Muscle of back (tissue), 13 donors: ENCODE data around the gene PLAGL2. TPM values are rescaled to one million over a fixed set of nuclear protein-coding genes. Genes with fewer than 3 reads are reported as not detected.
"Not testable (repeated sequence)": the region's sequence is repeated elsewhere in the genome, so short reads cannot be mapped to it uniquely, and the experiment has no call there.

Experiments used
- DNase-seq, 3 donors: peaks; one replicate each; pipeline versions ENCODE4 v3.0.0 to v3.0.0-alpha.2; 2013
- long read RNA-seq, 9 donors: transcript quantifications; one replicate each; lab custom pipeline, GENCODE V29; 2026
- polyA plus RNA-seq, 10 donors: library from polyadenylated mRNA; unstranded; fragments of 120-200 nt; gene quantifications; one replicate each; pipeline ENCODE4 v1.2.1, GENCODE V29; 2013; ENCODE audit not compliant: insufficient read length in 10 of 10

PLAGL2 gene, protein sequence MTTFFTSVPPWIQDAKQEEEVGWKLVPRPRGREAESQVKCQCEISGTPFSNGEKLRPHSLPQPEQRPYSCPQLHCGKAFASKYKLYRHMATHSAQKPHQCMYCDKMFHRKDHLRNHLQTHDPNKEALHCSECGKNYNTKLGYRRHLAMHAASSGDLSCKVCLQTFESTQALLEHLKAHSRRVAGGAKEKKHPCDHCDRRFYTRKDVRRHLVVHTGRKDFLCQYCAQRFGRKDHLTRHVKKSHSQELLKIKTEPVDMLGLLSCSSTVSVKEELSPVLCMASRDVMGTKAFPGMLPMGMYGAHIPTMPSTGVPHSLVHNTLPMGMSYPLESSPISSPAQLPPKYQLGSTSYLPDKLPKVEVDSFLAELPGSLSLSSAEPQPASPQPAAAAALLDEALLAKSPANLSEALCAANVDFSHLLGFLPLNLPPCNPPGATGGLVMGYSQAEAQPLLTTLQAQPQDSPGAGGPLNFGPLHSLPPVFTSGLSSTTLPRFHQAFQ
- 10 to 100 TPM; 10.6 to 15.5 (median 12.4) TPM for polyA plus RNA-seq
- long read RNA-seq, donor 1, full-length matches to known transcripts = 1 of 1 reads
- long read RNA-seq, donor 1, partial matches to known transcripts = 0 of 1 reads
- long read RNA-seq, donor 1, other reads (novel, unspliced or antisense) = 0 of 1 reads
- long read RNA-seq, donor 2 = 0 reads
- long read RNA-seq, donor 3 = 0 reads
- long read RNA-seq, donor 4 = 0 reads
- long read RNA-seq, donor 5, full-length matches to known transcripts = 1 of 1 reads
- long read RNA-seq, donor 5, partial matches to known transcripts = 0 of 1 reads
- long read RNA-seq, donor 5, other reads (novel, unspliced or antisense) = 0 of 1 reads
- long read RNA-seq, donor 6, full-length matches to known transcripts = 1 of 1 reads
- long read RNA-seq, donor 6, partial matches to known transcripts = 0 of 1 reads
- long read RNA-seq, donor 6, other reads (novel, unspliced or antisense) = 0 of 1 reads
- long read RNA-seq, donor 7, full-length matches to known transcripts = 2 of 7 reads
- long read RNA-seq, donor 7, partial matches to known transcripts = 0 of 7 reads
- long read RNA-seq, donor 7, other reads (novel, unspliced or antisense) = 5 of 7 reads
- long read RNA-seq, donor 8 = 0 reads
- long read RNA-seq, donor 9, full-length matches to known transcripts = 1 of 1 reads
- long read RNA-seq, donor 9, partial matches to known transcripts = 0 of 1 reads
- long read RNA-seq, donor 9, other reads (novel, unspliced or antisense) = 0 of 1 reads

DNA sequence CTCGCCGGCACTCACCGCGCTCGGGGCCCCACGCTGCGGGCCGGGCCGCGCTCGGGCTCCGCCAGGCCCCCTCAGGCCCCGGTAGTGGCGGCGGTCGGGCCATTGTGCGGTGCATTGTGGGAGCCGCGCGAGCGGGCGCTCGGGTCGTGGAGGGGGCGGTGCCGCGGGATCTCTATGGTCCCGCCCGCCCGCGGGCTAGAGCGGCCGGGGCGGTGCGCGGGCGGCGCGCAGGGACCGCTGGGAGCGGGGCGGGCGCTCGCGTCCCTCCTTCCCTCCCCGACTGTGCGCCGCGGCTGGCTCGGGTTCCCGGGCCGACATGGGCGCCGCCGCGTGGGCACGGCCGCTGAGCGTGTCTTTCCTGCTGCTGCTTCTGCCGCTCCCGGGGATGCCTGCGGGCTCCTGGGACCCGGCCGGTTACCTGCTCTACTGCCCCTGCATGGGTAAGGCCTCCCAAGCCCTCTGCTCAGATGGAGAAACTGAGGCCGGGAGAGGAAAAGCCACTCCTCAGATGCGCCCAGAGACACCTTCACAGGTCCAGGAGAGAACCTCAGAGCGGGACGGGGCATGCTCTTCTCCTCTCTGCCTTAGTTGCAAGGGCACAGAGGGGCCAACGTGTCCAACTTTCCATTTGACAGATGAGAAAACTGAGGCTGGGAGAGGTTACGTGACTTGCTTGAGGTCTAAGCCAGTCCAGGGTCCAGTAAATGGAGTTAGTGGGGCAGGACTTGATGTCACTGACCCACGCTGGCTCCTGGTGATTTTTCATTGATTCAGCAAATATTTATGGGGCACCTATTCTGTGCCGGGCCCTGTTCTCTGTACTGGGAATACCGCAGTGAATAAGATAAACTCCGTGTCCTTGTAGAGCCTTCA is at the start of gene PLAGL2, which contains the start of gene POFUT1:
Gene PLAGL2, minus strand, starts transcription at position 118 of the 873 bp plus-strand sequence. CDS start 5,565 bp downstream, outside the sequence.
Gene POFUT1, plus strand, starts transcription at position 255 of the 873 bp plus-strand sequence. Its CDS starts 62 bp downstream, at position 317.
- DNase-seq = peak; percentile 90 to 95 (median 93)

DNA sequence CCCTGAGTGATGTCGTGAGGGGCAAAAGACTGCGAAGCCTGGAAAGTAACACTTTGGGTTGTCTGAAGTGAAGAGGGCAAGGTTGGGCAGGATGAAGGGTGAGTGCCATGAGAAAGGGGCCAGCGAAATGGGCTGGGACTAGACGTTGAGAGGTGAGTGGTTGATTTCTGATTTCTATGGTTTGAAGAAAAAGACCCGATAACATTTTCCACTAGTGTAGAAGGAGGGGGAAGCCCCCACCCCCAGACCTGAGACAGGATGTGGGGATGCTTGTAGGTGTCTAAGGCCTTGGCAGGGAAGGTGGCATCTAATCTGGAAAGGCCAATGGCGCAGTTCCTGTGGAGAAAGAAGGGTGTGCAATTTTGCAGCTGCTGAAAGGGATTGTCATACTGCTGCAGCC is 44.6 kb upstream of the PLAGL2 start:
- DNase-seq = no peak

DNA sequence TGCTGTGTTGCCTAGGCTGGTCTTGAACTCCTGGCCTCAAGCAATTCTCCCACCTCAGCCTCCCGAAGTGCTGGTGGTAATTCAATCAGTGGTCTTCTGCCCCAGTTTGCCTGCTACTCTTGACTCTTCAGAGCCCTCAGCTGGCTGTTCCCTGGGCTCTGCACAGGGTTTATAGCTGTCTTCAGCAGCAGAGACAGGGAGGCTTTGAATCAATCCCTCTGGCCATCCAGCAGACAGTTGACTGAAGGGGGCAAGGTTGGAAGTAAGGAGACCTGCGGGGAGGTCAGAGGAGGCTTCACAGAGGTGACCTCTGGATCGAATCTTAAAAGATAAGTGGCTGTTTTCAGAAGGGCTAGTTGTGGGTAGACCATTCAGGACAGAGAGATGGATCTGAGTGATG is 43.9 kb upstream of the PLAGL2 start:
- DNase-seq = no peak

DNA sequence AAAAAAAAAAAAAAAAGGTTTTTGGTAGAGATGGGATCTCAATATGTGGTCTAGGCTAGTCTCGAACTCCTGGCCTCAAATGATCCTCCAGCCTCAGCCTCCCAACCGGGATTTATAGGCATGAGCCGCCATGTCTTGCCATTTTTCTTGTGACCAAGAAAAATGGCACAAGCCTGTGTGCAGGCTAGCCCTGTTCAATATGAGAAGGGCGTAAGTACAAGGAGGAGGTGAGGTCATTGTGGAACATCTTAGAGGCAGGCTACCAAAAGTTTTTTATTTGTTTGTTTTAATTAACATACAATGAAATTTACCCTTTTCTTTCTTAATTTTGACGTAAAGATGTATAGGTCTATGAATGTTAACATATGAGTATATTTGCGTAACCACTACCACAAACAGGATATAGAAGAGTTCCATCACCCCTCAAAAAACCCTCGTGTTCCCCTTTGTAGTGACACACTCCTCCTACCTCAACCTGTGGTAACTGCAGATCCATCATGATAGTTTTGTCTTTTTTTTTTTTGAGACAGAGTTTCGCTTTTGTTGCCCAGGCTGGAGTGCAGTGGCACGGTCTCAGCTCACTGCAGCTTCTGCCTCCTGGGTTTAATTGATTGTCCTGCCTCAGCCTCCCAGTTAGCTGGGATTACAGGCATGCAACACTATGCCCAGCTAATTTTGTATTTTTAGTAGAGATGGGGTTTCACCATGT is 41.6 kb upstream of the PLAGL2 start:
- no peak for DNase-seq

DNA sequence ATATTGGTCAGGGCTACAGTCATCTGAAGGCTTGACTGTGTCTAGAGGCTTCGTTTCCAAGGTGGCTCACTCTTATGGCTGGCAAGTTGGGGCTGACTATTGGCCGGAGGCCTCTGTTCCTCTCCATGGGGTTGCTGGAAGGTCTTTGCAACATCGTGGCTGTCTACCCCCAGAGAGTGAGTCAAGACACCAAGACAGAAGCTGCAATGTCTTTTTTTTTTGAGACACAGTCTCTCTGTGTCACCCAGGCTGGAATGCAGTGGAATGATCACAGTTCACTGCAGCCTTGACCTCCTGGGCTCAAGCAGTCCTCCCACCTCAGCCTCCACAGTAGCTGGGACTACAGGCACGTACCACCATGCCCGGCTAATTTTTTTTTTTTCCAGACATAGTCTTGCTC is 40.5 kb upstream of the PLAGL2 start:
- DNase-seq = no peak

DNA sequence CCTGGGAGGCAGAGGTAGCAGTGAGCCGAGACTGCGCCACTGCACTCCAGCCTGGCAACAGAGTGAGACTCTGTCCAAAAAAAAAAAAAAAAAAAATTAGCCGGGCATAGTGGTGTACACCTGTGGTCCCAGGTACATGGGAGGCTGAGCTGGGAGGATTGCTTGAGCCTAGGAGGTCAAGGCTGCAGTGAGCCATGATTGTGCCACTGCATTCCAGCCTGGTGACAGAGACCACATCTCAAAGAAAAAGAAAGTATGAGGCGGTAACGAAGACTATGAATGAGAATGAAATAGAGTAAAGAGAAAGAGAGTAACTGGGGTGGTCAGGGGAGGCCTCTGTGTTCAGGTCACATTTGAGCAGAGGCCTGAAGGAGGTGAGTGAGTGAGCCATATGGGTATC is 38.7 kb upstream of the PLAGL2 start:
- DNase-seq = not testable (repeated sequence)

DNA sequence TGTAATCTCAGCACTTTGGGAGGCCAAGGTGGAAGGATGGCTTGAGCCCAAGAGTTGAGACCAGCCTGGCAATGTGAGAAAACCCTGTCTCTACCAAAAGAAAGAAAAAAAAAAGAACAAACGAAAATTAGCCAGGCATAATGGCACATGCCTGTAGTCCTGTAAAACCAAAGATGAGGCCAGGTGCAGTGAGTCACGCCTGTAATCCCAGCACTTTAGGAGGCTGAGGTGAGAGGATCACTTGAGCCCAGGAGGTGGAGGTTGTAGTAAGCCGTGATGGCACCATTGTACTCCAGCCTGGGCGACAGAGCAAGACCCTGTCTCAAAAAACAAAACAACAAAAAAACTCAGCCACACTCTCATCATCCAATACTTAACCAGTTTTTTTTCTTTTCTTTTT is 37.4 kb upstream of the PLAGL2 start:
- DNase-seq = no peak

DNA sequence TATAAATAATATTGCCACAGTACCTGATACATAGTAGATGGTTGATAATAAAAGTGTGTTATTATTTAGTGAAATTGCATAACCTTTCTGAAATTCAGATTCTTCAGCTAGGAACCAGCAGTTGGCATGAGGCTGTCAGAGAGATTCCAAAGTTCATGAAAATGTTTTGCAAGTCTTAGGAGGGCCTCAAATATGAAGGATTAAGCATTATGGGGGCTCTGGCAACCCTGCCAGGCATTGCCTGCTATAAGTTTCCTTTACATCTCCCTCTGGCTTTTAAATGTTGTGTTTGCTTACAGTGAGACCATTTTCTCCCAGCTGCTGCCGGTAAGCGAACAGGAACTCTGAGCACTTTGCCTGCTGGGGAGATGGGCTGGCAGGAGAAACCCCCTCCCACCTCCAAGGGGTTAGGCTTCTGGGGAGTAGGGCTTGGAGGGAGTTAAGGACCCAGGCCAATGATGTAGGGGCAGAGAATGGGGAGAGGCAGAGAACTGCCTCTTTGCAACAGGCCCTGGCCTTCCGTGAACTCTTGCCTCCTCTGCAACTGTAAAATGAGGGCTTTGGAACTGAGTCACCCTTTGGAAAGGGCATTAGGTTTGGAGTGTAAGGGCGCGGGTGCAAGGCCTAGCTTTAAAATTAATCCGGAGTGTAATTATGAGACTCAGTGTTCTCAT is 36.7 kb upstream of the PLAGL2 start:
- DNase-seq = no peak

DNA sequence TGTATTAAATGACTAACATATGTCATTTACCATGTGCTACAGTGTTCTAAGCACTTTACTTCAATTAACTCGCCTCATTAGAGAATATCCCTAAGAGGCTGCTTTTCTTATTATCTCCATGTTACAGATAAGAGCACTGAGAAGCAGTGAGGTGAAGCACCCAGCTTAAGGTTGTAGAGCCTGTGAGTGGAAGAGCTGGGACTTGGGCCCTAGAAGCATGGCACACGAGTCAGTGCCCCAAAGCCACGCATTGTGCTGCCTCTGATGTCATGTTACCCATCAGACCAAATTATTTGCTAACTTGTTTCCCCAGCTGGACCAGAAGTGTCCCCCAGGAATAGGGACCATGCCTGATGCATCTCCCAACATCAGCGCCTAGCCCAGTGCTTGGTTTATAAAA is 34.3 kb upstream of the PLAGL2 start:
- no peak for DNase-seq

DNA sequence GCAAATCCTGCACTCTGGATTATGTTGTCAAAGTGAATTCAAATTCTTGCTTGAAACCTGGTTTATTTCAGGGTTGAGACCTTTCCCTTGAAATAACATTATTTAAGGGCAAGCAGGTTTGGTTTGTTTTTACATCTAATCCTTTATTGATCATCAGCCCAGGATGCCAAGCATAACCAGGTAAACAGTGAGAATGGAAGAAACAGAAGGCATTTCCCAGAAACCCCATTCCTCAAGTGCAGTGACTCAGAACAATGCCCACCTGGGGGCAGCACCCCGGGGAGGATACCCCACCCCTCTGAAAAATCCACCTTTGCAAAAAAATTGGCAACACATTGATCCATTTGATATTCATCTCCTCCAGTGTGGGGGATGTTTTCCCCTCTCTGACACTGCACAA is 32.7 kb upstream of the PLAGL2 start:
- no peak for DNase-seq

DNA sequence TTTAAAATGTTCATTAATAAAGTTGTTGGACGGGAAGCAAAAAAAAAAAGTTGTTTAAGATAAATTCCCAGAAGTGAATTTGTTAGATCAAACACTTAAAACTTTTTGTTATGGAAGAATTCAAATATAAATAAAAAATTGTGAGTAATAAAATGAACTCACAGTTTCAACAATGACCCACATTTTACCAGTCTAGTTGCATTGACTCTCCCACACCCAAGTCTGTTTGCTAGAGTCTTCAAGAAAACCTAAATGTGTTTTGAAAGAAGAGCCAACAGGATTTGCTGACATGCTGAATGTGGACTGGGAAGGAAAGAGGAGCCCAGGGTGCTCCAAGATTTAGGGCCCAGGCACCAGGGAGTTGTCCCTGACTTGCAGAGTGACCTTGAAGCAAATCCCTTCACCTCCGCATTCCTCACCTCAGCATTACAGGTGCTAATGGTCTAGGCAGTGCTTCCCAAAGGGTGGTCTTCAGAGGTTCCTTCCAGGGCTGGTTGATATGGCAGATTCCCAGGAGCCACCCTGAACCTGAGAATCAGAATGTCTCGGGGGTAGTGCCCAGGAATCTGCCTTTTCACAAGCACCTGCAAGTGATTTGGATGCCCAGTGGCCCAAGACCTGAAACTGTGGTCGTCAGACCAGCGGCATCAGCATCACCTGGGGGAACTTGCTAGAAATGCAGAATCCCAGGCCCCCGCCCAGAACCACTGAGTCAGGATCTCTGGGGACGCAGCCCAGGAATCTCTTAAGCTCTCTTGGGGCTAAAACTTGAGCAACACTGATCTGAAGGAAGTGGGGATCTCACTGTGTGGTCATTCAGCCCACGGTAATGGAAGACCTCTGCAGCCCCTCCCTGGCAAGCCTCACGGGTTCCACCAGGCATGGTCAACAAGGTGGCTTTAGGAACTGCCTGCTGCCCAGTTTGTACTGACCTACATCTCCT is 31.2 kb upstream of the PLAGL2 start:
- no peak for DNase-seq

DNA sequence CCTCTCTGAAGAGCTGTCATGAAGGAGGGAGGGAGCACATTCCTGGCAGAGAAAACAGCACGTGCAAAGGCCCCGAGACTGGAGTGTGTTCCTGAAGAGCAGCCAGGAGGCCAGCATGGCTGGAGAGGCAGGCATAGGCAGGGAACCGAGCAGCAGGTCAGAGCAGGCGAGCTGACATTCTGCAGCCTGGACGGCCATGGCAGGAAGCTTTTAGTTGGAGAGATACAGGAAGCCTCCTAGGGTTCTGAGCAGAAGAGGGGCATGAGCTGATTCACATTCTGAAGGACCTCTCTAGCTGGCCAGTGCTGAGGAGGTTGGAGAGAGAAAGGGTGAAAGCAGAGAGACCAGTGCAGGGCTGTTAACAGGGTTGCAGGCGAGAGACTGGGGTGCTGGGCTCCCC is 29.9 kb upstream of the PLAGL2 start:
- DNase-seq = no peak

DNA sequence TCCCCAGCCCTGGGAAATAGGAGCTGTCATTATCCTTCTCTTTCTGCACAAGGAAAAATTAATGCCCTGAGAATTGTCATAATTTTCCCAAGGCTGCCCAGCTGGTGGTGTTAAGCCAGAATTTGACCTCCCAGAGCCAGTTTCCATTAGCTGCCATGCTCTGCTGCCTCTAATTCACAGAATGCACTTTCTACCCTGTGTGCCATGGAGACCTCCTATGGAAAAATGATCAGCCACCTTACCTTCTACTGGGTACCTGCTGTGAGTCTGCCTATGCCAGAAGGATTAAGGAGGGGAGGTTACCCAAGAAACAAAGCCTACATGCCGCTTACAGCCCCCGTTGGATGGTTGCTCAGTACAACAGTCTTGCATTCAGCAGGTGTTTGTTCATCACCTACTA is 29.3 kb upstream of the PLAGL2 start:
- DNase-seq = no peak

DNA sequence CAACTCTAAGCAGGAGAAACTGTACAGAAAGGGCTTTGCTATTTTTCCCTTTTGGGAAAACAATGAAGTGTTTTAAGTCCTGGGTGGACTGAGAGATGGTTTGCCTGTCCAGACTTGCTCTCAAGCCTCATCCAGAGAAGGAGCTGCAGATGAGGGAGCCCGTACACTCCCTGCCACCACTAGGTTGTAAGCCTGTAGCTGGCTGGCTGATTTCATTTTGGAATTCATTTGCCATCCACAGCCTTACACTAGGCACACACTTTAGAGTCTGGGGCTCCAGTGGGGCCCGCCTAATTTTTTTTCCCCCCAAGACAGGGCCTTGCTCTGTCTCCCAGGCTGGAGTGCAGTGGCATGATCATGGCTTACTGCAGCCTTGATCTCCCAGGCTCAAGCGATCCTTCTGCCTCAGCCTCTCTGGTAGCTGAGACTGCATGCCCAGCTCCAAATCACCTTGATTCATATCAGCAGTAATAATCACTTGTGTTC is 28.5 kb upstream of the PLAGL2 start:
- no peak for DNase-seq

DNA sequence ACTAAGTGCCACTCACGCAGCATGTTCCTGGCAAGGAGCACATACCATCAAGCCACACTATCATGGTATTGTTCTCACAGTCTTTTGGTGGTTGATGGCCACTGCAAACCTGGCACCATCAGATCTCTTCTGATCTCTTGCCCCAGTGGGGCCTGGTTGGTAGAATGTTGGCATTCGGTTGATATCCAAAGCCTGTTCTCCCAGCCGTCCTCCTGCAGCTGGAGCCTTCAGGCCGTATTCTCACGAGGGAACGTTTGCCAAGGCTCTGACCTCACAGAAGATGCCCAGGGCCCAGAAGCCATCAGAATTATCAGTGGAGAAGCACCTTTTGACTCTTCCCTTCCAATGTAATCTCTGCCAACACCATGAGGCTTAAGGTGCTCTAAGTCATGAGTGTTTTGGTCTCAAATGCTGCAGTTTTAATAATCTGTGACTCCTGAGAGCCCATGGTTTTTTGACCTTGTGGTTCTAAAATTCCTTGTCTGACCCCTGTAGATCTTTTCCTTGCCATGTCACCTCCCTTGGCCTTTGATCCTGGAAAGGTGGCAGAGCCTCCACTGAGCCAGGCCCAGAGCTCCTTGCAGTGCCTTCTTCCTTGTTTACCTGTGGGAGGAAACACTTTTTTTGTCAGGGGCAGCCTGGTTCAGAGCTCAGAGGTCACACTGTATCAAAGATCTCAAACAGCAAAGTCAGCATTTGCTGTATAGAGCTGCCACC is 27.9 kb upstream of the PLAGL2 start:
- DNase-seq = no peak

DNA sequence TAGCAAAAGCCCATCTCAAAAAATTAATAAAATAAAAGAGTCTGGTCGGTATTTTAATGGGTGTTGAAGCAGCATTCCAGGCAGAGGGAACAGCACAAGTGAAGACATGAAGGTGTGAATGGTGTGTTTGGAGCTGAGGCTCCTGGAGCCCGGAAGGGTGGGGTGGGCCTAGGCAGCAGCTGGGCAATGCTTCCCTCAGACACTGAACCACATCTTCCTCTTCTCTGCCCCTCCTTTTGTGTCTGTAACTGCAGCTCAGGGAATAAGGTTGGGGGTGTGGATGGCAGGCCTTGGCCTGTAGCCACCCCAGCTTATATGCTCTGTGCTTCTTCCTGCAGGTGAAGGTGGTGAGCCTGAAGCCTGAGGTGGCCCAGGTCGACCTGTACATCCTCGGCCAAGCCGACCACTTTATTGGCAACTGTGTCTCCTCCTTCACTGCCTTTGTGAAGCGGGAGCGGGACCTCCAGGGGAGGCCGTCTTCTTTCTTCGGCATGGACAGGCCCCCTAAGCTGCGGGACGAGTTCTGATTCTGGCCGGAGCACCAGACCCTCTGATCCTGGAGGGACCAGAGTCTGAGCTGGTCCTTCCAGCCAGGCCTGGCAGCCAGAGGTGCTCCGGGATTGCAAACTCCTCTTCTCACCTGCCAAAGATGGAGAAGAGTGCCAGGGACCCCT is 26.7 kb upstream of the PLAGL2 start:
- no peak for DNase-seq

DNA sequence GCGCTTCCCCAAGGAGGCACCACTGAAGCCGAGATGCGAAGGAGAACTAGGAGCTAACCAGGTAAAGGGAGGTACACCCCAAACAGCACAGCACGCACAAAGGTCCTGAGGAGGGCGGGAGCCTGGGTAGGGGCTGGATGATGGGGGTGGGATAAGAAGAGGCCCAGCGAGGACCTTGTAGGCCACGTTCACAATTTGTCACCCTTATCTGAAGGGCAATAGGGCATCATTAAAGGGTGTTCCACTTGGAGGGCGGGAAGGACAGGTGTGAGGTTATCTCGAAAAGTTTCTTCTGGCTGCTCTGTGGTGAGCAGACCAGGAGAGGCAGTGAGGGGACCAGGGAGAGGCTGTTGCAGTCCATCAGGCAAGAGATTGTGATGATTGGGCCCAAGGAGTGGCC is 25.7 kb upstream of the PLAGL2 start:
- no peak for DNase-seq
